Measurements from ENCODE around the gene RMND5B.

Gene RMND5B

GRCh38 chr5:178163772-178164735 is 33.2 kb downstream of the RMND5B start:
- H3K27me3 Mint-ChIP-seq, result peaks cover 30% of the 10 kb centered on the region
- peaks cover 14% of the 10 kb centered on the region for H3K4me1 Mint-ChIP-seq
- peak overlapping the region in 1 of 2 donors; percentile 1 for H3K27ac Mint-ChIP-seq
- DNase-seq, result peak; percentile 92 to 96
- H3K9me3 Mint-ChIP-seq, result no peaks in the 10 kb centered on the region
- H3K4me3 Mint-ChIP-seq, result peak overlapping the region; percentile 35 to 69
- peak; percentile 99 for ATAC-seq

GRCh38 chr5:178165581-178165980 is 34.8 kb downstream of the RMND5B start:
- H3K27ac Mint-ChIP-seq, result no peak overlapping the region
- H3K27me3 Mint-ChIP-seq, result peaks cover 39% of the 10 kb centered on the region
- H3K4me1 Mint-ChIP-seq, result peaks cover 14% of the 10 kb centered on the region
- no peaks in the 10 kb centered on the region for H3K9me3 Mint-ChIP-seq
- DNase-seq (no peak), ATAC-seq (no peak)
- H3K4me3 Mint-ChIP-seq, result no peak overlapping the region

- no peaks in the 10 kb centered on the region for H3K9me3 Mint-ChIP-seq
- peaks cover 10% of the 10 kb centered on the region for H3K27me3 Mint-ChIP-seq
- H3K27ac Mint-ChIP-seq, result no peak overlapping the region
- no peak overlapping the region for H3K4me3 Mint-ChIP-seq
- no peaks in the 10 kb centered on the region for H3K4me1 Mint-ChIP-seq
- no peak for DNase-seq
- no peak for ATAC-seq
Measured at GRCh38 chr5:178170455-178170854, 39.6 kb downstream of the RMND5B start.

- H3K27me3 Mint-ChIP-seq, result peaks cover 5% of the 10 kb centered on the region
- no peaks in the 10 kb centered on the region for H3K9me3 Mint-ChIP-seq
- no peaks in the 10 kb centered on the region for H3K4me1 Mint-ChIP-seq
- H3K4me3 Mint-ChIP-seq, result no peak overlapping the region
- ATAC-seq (no peak), DNase-seq (no peak)
- H3K27ac Mint-ChIP-seq, result no peak overlapping the region
Measured at GRCh38 chr5:178174456-178174855, 43.6 kb downstream of the RMND5B start.

- ATAC-seq, result no peak
- Mint-ChIP-seq H3K4me3 (no peak overlapping the region), H3K9me3 (no peaks in the 10 kb centered on the region), H3K27me3 (no peaks in the 10 kb centered on the region), H3K4me1 (peaks cover under 1% of the 10 kb centered on the region), H3K27ac (no peak overlapping the region)
- DNase-seq, result no peak
Measured at GRCh38 chr5:178176791-178177190, 46.0 kb downstream of the RMND5B start.

- no peak for ATAC-seq
- H3K27me3 Mint-ChIP-seq, result no peaks in the 10 kb centered on the region
- no peaks in the 10 kb centered on the region for H3K9me3 Mint-ChIP-seq
- peaks cover 8% of the 10 kb centered on the region for H3K4me1 Mint-ChIP-seq
- no peak overlapping the region for H3K4me3 Mint-ChIP-seq
- no peak for DNase-seq
- H3K27ac Mint-ChIP-seq, result no peak overlapping the region
Measured at GRCh38 chr5:178177569-178177968, 46.8 kb downstream of the RMND5B start.

GRCh38 chr5:178180141-178180863 is 49.5 kb downstream of the RMND5B start:
- Mint-ChIP-seq H3K27ac (peak overlapping the region in 1 of 2 donors; percentile 12), H3K4me1 (peaks cover 10% of the 10 kb centered on the region), H3K4me3 (no peak overlapping the region), H3K27me3 (no peaks in the 10 kb centered on the region), H3K9me3 (no peaks in the 10 kb centered on the region)
- DNase-seq (no peak), ATAC-seq (no peak)

GRCh38 chr5:178182158-178182876 is 51.5 kb downstream of the RMND5B start:
- Mint-ChIP-seq H3K9me3 (no peaks in the 10 kb centered on the region), H3K27me3 (no peaks in the 10 kb centered on the region), H3K27ac (no peak overlapping the region), H3K4me1 (peaks cover 10% of the 10 kb centered on the region), H3K4me3 (peak overlapping the region in 1 of 2 donors; percentile 13)
- no peak for ATAC-seq
- DNase-seq, result no peak

- H3K27ac Mint-ChIP-seq, result no peak overlapping the region
- H3K27me3 Mint-ChIP-seq, result peaks cover 10% of the 10 kb centered on the region
- ATAC-seq, result no peak
- DNase-seq, result no peak
- peaks cover 10% of the 10 kb centered on the region for H3K4me1 Mint-ChIP-seq
- no peaks in the 10 kb centered on the region for H3K9me3 Mint-ChIP-seq
- no peak overlapping the region for H3K4me3 Mint-ChIP-seq
Measured at GRCh38 chr5:178186427-178186826, 55.6 kb downstream of the RMND5B start.

GRCh38 chr5:178187014-178187413 is 56.2 kb downstream of the RMND5B start, which contains the start of gene GMCL2:
Gene GMCL2, minus strand, starts transcription at chr5:178187371. Its CDS starts 72 bp downstream, at chr5:178187299.
- DNase-seq, result no peak
- peaks cover 8% of the 10 kb centered on the region for H3K4me1 Mint-ChIP-seq
- H3K27ac Mint-ChIP-seq, result no peak within 1 kb of the TSS
- H3K9me3 Mint-ChIP-seq, result no peaks in the 10 kb centered on the region
- H3K27me3 Mint-ChIP-seq, result peaks cover 10% of the 10 kb centered on the region
- no peak within 1 kb of the TSS for H3K4me3 Mint-ChIP-seq
- ATAC-seq, result no peak

GRCh38 chr5:178189433-178189832 is 58.6 kb downstream of the RMND5B start:
- ATAC-seq (no peak), DNase-seq (no peak)
- Mint-ChIP-seq H3K4me3 (no peak overlapping the region), H3K27me3 (peaks cover 30% of the 10 kb centered on the region), H3K9me3 (no peaks in the 10 kb centered on the region), H3K27ac (no peak overlapping the region), H3K4me1 (peaks cover 17% of the 10 kb centered on the region)

- ATAC-seq, result no peak
- no peaks in the 10 kb centered on the region for H3K9me3 Mint-ChIP-seq
- no peak for DNase-seq
- no peak overlapping the region for H3K27ac Mint-ChIP-seq
- H3K4me1 Mint-ChIP-seq, result peaks cover 18% of the 10 kb centered on the region
- peaks cover 39% of the 10 kb centered on the region for H3K27me3 Mint-ChIP-seq
- no peak overlapping the region for H3K4me3 Mint-ChIP-seq
Measured at GRCh38 chr5:178191661-178192060, 60.8 kb downstream of the RMND5B start.

- H3K27me3 Mint-ChIP-seq, result peaks cover 39% of the 10 kb centered on the region
- no peak overlapping the region for H3K27ac Mint-ChIP-seq
- ATAC-seq (no peak), DNase-seq (no peak)
- no peak overlapping the region for H3K4me3 Mint-ChIP-seq
- peaks cover 18% of the 10 kb centered on the region for H3K4me1 Mint-ChIP-seq
- H3K9me3 Mint-ChIP-seq, result no peaks in the 10 kb centered on the region
Measured at GRCh38 chr5:178192244-178192643, 61.4 kb downstream of the RMND5B start.

GRCh38 chr5:178192787-178193186 is 62.0 kb downstream of the RMND5B start:
- Mint-ChIP-seq H3K27me3 (peaks cover 39% of the 10 kb centered on the region), H3K27ac (no peak overlapping the region), H3K4me1 (peaks cover 18% of the 10 kb centered on the region), H3K9me3 (no peaks in the 10 kb centered on the region), H3K4me3 (no peak overlapping the region)
- no peak for ATAC-seq
- DNase-seq, result no peak

- ATAC-seq, result peak; percentile 40
- no peak overlapping the region for H3K27ac Mint-ChIP-seq
- H3K4me3 Mint-ChIP-seq, result no peak overlapping the region
Measured at GRCh38 chr5:178193251-178193809, 62.5 kb downstream of the RMND5B start.

More at GRCh38 chr5:178193251-178193809, 62.5 kb downstream of the RMND5B start:
- H3K9me3 Mint-ChIP-seq, result no peaks in the 10 kb centered on the region
- peaks cover 18% of the 10 kb centered on the region for H3K4me1 Mint-ChIP-seq
- DNase-seq, result no peak
- H3K27me3 Mint-ChIP-seq, result peaks cover 36% of the 10 kb centered on the region

Data from stimulated activated naive CD8-positive, alpha-beta T cell treated with anti-CD3 and anti-CD28 coated beads, Interleukin-15, amount 100 ng/mL, for 72 hours (primary cell).